ENCODE data around the gene SH3BP4. TPM values are rescaled to one million over a fixed set of nuclear protein-coding genes. Genes with fewer than 3 reads are reported as not detected.

Gene SH3BP4
- polyA plus RNA-seq, 1 donor = 17.0 TPM

DNA sequence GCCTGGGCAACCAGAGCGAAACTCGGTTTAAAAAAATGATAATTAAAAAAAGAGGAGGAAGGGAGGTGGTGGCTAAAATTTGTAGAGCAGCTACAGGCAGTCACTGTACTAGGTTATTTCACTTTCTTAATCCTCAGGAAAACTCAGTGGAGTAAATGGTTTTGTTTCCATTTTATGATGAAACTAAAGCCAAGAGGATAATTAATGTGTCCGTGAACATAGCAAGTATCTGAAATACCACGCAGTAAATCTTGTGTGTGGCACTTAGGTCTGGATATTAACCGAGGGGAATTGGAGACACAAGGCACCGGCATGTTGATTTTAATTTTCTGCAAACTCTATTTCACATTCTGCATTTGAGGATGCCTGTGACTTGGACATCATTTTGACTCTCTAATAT lies 14.5 kb downstream of the SH3BP4 start:
- no peak for DNase-seq (ENCODE audit: low read depth)

DNA sequence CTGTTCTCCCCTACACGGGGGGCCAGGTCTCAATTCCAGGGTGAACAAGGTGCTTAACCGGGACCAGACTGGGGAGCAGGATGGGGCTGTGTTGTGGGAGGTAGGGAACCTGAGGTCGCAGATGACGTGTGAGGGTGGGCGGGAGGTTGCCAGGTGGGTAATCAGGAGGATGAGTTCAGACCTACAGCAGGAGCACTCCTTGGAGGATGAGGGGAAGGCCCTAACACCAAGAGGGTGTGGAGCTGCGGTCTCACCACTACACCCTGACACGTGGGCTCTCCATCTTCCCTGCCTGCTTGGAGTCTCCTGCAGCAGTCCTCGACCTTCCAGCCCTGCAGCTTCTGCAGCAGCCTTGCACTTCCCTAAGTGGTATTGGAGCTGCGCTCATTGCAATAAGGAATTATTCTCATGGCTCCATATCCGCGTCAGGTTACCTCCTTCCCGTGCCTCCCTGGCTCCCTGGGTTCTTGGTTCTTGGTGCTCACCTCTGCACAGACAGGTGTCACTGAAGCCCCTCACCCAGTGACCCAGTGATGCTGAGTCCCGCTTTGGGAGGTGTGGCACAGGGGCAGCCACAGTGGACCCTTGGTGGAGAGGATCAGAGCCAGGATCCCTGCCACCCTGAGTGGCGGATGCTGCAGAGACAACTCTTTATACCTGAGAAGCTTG lies 15.5 kb downstream of the SH3BP4 start:
- no peak for DNase-seq (ENCODE audit: low read depth)

DNA sequence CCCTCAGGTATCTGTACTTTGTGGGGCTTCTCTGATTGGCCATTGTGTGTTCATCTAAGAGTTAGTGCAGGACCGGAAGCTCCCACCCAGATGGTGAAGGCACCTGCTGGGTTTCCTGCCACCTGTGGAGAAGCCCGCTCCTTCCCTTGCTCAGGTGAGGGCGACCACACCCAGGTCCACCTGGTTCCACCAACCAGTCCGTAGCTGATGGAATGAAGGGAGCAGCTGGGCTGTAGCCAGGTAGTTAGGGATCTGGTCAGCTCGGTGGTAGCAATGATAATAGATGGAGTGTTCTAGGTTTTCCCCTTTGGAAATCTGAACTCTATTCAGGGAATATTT lies 16.0 kb downstream of the SH3BP4 start:
- no peak for DNase-seq (ENCODE audit: low read depth)

DNA sequence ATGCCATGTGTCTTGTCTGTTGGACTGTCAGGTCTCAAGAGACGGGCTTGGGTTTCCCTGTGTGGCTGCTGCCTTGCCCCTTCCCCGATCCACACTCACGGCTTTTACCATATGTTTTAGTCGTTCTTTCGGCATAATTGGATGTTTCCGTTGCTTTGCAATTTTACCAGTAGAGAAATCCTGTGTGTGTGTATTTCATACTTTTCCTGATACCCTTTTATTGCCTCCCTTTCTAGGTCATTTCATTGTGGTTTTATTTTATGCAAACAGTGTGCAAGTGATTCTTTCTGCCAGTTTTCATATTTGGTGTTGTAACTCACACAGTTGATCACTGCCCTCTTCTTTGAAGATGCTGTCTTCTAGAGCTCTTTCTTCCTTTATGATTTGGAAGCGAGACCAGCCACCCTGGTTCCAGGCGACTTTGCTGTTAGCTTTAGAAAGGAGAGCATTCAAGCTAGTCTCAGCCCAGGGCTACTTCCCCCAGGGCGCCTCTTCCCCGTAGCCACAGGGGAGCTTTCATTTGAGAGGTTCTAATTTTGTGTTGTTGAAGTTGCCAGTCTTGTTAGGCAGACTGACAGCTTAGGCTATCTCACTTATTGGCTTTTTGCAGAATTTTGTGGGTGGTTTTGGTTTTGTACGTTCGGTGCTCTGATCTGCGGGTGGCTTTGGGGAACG lies 17.0 kb downstream of the SH3BP4 start:
- no peak for DNase-seq (ENCODE audit: low read depth)

DNA sequence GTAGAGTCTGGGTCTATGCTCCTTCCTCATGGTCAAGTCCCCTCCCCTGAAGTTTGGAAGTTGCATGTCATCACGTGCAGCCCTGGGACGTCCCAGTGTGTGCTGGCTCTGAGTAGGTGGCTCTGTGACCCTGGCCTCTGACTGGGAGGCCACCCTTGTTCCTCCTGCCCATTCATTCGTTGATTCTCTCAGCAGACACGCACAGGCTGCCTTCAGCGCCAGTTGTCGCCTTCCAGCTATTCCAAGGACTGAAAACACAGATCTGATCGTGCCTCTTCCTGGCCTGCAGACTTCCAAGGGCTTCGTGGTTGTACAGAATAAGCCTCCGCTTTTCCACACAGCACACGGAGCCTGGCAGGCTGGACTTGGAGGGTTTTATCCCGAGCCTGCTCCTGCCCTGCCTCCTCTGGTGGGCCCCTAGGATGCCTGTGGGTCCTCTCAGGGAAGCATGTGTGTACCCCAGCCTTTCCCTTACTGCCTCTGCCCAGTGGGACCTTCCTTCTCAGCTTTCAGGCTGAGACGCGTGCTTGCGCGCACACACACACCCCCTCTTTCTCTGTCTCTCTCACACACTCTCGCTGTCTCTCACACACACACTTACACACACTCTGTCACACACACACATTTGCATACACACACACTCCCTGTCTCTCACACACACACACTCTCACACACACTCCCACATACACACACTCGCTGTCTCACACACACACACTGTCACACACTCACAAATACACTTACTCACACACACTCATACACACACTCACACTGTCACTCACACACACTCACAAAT lies 17.7 kb downstream of the SH3BP4 start:
- DNase-seq (ENCODE audit: low read depth) = no peak

DNA sequence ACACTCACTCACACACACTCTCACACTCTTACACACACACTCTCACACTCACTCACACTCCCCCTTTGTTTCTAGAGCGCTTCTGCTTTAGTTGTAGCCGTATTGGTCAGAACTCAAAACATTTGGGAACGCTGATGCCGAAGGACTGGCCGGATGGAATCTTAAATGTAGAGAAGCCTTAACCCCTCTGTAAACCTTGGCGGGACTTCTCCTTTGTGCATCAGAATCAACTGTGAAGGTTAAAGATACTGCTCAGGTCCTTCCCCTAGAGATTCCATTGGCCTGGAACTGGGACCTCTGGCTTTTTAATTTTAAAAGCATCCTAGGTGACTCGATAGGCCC lies 18.3 kb downstream of the SH3BP4 start:
- DNase-seq (ENCODE audit: low read depth) = no peak

DNA sequence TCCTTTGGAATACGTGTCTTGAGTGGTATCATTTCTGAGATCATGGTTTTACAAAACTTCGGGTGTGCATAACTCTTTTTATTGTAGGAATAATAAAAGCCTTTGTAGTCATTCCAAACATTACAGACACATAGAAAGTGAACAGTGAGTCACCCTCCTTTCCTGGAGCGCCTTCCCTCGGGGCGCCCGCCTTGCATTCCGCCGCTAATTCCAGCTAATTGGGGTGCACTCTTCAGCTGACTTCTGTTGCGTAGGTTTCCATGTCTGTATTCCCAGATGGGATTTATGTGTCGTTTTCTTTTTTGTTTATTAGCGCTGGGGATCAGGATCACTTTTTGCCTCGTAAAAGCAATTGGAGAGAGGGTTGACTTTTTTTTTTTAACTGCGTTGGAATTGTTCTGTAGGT lies 18.7 kb downstream of the SH3BP4 start:
- DNase-seq (ENCODE audit: low read depth) = no peak

DNA sequence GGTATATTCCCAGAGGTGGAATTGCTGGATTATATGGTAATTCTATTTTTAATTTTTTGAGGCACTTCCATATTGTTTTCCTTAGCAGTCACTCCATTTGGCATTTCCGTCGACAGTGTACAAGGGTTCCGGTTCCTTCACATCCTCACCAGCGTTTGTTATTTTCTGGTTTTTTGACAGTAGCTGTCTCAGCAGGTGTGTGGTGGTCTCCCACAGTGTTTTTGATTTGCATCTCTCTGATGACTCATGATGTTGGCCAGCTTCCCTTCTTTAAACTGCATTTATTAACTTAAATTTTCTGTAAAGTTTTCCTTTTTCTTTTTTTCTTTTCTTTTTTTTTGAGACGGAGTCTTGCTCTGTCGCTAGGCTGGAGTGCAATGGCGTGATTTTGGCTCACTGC lies 19.7 kb downstream of the SH3BP4 start:
- no peak for DNase-seq (ENCODE audit: low read depth)

DNA sequence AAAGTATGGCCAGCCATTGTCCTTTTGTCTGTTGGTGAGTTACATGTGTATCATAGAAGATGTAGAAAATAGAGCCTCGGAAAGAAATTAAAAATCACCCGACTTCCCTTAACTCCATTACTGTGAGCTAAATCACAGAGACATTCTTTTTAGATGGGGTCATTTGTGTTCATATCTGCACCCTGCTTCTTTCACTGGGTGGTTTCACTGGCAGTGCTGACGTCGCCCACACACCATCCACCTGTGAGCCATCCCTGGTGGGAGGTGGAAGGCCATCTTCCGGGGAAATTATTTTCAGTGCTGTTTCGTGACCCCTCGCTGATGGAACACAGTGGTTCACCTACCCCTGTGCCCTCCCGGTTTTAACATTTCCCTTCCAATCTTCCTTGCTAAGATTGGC lies 21.2 kb downstream of the SH3BP4 start:
- DNase-seq (ENCODE audit: low read depth) = no peak

DNA sequence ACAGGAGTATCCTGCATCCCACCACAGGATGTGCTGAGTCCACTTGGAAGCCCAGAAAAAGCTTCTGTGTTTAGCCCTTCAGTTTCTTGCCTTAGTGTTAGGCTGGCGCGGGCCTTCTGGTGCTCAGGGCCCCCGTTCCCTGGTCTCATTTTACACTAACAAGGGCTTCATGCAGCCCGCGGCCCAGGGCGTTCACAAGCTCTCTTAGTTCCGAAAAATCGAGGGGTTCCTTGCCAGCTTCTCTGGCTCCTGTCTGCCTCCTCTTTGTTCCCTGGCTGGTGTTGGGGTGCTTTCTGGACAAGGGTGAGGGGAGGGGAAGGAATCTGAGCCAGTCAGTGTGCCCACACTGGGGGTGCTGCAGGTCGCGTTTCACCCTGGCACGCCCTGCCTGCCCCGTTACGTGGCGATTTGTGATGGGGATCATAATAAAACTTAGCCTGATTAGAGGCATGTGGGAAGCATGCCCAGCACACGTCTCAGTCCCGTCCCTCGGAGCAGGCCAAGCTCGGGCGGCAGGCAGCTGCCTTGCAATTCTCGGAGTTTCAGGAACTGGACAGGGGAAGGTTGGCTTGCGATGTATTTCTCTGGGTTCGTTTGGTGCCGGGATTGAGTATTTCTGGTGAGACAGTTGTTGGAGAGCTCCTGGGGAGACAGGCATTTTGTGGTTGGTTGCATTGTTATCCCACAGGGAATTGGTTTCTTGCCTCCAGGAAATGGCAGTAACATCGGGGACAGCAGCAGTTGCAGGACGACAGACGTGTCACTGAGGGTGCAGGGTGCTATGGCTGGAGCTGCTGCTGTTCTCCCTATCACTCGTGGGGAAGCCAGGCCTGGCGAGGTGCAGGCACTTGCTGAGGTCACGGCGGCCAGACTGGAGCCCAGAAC lies 22.9 kb downstream of the SH3BP4 start:
- DNase-seq (ENCODE audit: low read depth) = no peak

DNA sequence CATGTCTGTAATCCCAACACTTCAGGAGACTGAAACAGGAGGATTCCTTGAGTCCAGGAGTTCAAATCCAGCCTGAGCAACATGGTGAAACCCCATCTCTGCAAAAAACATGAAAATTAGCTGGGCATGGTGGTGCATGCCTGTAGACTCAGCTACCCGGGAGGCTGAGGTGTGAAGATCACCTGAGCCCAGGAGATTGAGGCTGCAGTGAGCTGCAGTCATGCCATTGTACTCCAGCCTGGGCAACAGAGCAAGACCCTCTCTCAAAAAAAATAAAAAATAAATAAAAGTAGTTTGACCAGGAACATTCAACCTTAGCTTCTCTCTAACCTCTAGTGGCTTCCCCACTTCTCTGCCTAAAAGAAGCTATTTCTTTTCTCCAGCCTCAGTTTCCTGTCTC lies 23.8 kb downstream of the SH3BP4 start:
- no peak for DNase-seq (ENCODE audit: low read depth)

DNA sequence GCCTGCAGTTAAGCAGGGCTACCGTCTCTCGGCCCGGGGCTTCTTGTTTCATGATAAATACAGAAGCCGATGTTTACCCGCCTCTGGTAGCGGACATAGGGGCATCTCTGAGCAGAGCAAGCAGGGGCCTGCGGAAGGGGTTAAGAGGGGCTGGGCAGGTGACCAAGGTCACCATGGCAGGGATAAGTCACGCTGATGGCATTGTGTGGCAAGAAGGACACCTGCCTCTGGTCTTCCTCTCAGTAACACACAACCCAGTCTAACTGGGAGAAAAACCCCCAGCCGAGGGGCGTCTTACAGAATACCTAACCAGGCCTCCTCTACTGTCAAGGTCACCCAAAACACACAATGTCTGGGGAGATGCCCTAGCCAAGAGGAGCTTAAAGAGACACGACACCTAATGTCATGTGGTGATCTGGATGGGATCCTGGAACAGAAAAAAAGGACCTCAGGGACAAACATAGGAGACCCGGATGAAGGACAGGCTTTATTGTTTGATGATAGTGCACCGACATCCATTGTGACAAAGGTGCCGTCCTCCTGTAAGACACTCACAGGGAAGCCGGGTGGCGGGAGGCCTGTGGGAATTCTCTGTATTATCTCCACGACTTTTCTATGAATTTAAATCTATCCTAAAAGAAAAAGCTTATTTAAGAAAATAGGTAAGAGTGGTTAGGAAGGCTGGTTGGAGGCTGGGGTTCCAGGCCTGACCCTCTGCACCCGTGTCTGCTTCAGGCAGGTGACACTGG lies 24.8 kb downstream of the SH3BP4 start:
- no peak for DNase-seq (ENCODE audit: low read depth)

DNA sequence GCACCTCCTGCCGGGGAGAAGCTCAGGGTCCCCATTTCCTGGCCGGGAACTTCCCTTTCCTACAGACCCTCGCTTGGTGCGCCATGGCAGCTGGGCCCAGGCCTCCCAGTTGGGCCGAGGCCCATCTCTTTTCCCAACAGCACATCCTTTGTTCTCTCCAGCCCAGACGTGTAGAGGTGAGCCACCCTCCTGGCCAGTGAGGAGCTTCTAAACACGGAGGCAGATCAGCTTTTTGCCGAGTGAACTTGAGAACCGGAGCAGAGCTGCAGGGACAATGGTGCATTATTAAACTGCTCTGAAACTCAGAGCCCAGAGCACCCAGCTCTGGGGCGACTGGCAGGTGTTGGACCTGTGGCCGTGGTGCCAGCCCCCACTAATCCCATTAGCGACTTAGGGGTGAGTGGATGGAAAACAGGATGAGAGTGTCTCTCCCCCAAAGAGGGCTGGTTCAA lies 25.4 kb downstream of the SH3BP4 start:
- DNase-seq (ENCODE audit: low read depth) = no peak

DNA sequence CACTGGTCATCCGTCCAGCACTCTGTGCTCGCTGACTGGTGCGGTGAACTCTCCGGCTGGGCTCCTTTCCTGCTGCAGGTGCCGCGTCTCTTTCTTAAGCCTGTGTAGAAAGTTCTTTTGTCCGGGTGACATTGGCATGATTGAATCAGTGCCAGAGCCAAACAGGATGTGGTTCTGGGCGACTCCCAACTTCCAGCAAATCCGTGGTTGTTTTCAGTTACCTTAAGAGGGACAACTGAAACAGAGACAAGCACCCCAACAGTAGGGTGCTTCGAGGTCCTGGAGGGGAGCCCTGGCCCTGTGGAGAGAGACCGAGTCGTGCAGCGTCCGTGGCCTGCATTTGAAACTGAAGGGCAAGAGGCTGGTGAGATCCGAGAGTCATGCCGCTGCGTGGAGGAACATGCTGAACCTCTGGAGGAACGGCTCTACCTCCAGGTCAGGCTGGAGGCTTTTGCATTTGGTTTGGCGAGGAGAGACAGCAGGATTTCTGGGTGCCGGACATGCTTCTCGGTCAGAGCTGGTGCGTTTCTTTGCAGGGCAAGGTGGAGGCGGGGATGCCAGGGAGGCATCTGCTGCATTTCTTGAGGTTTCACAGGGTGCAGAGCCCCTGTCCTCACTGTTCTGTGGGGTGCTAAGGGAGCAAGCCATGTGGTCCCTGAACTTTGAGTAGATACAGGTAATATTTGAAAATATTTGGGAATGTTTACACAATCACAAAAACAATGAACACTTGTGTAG lies 26.8 kb downstream of the SH3BP4 start:
- DNase-seq (ENCODE audit: low read depth) = no peak

DNA sequence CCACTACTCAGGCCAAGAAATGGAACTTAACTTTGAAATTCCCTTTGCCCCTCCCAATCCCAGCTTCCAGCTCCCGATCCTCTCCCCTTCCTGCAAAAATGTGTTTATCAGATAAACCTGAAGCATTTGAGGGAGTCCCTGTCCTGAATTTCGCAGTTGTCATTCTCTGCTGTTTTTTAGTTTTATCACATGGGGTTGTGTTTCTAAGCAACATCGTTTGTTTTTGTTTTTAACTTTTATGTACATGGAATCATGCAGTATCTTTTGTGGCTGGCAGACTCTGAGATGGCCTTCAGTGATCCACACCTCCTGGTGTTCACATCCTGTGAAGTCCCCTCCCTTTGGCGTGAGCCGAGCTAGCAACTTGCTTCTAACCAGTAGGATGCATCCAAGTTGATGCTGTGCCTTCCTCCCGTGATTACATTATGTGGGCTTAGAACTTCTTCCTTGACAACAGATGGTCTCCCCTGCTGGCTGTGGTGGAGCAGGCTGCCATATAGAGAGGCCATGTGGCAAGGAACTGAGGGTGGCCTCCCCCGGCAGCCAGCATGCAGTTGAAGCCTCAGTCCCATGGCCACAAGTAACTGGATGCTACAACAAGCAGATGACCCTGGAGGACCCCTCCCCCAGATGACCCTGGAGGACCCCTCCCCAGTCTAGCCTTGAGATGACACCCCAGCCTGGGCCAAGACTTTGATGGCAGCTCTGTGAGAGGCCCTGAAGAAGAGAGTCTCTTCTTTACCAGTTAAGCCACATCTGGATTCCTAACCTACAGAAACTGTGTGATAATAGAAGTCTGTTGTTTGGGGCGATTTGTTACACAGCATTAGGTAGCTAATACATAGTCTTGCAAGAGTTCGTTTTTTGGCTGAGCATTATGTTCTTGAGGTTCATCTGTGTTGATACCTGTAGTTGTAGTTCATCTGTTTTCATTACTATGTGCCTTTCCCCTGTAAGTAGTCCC lies 27.7 kb downstream of the SH3BP4 start:
- no peak for DNase-seq (ENCODE audit: low read depth)

DNA sequence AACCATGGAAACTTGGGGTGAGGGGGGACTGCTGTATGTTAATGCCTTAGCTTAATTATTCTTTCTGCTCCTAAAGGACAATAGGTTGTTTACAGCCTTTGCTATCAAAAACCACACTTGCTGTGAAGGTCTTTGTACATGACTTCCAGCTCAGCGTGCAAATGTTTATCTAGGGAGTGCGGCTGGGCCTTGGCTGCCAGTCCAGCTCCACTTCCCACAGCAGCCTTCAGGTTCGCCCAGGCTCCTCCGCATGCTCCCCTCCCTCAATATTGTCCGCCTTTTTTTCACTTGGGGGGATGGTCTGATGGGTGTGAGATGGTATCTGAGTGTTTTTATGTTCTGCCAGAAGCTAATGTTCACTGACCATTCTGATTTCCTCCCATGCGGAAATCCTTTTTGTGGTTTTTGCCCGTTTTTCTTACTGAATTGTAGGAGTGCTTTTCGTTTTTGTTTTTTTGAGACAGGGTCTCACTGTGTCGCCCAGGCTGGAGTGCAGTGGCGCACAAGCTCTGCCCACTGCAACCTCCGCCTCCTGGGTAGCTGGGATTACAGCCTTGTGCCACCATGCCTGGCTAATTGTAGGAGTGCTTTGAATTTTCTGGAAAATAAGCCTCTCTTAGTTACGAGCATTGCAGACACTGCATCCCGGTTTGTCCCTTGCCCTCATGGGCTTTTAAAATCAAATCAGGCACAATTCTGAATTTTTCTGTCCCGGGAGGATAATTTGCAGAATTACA lies 28.8 kb downstream of the SH3BP4 start:
- no peak for DNase-seq (ENCODE audit: low read depth)

DNA sequence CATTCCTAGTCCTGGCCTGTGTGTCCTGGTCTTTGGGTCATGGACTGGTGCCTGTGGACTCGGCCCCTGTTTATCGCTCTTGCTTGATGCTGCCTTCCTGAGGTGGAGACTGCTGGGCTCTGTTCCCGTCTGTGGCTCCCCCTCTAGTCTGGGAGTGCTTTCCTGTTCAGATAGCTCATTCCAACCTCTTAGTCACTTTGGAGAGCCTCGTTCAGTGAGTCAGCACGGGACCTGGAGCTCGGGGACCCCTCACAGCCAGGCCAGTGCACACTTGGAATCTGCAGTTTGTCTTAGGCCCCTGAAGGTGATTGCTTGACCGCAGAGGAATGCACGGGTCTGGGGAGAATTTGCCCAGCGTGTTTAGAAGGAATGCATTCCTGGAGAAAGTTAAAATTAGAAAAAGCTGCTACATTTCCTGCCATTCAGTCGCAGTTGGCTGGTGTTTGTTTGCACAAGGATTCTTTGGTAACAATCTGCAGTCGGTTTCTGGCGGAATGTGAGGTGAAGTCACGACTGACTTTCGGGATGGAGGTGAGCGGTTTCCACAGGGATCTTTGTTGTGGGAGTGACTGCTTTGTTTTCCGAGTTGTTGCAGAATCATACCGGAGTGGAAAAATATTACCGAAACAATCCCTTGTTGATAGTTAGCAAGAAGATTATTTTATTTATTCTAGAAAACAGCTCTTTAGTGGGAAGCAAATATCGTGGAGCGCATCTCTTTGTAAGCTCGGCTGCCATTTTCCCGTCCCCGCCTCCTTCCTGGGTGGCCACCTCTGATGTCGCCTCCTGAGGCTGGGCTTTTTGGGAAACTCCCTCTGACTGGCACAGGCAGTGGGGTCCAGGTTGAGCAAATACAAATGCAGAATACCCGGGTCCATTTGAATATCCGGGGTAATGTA lies 29.6 kb downstream of the SH3BP4 start:
- DNase-seq (ENCODE audit: low read depth) = no peak
